GM18870 (cell line): ENCODE data around the gene TRAPPC3L.
"Not testable (repeated sequence)": the region's sequence is repeated elsewhere in the genome, so short reads cannot be mapped to it uniquely, and the experiment has no call there.

ENCODE experiments used
- ATAC-seq: cut with Tn5 transposase; IDR thresholded peaks from one replicate; pipeline ENCODE4 v1.9.1; 2021; ENCODE audit warnings: moderate library complexity; ENCODE audit not compliant: unreplicated experiment

Gene TRAPPC3L

DNA sequence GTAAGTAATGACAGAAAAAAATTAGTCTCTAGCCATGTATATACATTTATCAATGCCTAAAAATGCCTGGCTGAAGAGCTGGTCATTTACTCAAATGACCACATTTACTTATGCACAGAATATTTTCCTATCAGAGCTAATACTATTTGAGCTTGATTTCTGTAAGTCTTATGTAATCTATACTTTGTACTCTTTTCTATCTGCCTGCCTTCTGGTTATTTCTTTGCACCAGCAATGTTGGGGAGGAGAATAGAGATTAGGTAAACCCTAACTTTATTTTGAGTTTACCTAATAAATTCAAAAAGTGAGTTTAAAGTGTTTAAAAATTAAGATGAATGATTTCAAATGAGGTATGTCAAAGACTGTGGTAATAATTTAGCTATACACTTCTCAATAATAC is 30.3 kb downstream of the TRAPPC3L start:
- ATAC-seq, result no peak

GRCh38 chr6:116514111-116514510 is 31.4 kb downstream of the TRAPPC3L start:
- no peak for ATAC-seq

DNA sequence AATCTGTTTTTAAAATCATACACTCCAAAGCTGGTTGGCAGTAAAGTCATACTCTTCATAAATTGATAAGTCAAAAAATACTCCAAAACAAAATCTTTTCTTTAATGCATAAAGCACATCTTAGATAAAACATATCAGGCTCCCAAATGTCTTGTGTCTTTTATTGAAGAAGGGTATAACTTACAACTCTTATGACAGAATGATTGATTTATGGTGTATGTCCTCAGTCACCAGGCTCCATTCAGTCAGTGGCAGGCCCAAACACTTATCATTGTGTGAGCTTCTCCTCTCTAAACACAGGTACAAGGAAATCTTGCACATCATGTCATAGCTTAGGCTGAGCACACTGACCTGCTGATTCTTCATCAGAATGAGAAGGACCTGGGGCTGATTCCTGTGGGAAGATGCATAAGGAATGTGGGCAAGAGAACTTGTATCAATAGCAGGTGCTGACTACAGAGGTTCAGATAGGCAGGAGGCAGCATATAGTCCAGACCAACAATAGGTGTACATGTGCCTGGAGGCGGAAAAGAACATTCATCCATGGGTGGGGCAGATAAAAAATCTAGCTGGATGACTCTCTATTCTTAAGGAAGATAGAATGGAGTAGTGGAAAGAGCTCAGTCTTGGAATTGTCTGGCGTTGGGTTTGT is 32.1 kb downstream of the TRAPPC3L start:
- no peak for ATAC-seq

GRCh38 chr6:116512734-116513133 is 32.8 kb downstream of the TRAPPC3L start:
- no peak for ATAC-seq

DNA sequence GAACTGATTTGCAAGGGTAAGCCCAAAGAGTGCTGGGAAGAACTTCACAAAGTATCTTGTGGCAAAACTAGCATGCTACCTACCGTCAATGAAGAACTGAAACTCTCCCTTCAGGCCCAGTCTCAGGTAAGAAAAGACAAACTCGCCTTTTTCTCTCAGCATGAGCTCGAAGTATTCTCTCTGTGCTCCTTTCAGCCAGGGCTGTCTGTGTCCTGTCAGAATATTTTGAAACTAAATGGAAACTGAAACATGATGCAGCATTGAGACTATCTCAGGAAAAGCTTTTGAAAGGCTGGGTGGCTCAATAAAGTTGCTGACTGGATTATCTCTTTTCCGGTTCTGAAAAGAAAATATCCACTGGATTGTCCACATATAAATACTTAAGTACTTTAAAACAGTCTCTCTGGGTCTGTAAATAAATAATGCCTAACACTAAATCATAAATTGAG is 33.3 kb downstream of the TRAPPC3L start:
- ATAC-seq, result peak; percentile 84

DNA sequence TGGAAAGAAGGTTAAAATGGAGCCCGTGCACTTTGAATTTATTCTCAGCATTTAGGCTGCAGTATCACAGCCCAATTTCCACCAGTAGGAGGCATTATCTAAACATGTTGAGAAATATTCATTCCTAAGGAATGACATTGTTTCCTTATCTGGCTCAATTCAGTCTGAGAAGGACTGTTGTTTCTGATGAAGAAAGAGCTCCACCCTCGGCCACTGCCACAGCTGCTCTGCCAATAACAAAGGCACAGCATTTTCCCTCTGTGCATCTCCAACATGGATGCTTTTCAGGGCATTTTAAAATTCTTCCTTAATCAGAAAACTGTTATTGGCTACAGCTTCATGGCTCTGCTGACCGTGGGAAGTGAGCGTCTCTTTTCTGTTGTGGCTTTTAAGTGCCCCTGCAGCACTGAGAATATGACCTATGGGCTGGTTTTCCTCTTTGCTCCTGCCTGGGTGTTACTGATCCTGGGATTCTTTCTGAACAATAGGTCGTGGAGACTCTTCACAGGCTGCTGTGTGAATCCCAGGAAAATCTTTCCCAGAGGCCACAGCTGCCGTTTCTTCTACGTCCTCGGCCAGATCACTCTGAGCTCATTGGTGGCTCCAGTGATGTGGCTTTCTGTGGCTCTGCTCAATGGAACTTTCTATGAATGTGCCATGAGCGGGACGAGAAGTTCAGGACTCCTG is 33.9 kb downstream of the TRAPPC3L start, which contains the start of gene CALHM5:
TSS of gene CALHM5 (plus strand) at position 216 of the 687 bp plus-strand sequence. CDS start at position 274, 58 bp downstream.
- no peak for ATAC-seq

DNA sequence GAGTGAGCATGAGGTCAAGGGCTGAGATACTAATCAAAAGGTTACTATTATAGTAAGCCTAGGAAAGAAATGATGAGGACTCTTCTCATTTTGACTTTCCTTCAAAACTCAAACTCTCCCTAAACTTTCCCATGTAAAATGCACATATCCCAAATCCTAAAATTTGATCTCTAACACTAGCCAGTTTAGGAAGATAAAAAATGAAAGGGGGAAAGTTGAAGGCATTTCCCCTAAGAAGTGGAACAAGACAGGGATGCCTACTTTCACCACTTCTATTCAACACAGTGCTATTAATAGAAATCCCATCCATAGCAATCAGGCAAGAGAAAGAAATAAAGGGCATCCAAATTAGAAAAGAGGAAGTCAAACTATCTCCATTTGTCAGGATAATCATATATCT is 37.0 kb downstream of the TRAPPC3L start:
- ATAC-seq, result no peak

DNA sequence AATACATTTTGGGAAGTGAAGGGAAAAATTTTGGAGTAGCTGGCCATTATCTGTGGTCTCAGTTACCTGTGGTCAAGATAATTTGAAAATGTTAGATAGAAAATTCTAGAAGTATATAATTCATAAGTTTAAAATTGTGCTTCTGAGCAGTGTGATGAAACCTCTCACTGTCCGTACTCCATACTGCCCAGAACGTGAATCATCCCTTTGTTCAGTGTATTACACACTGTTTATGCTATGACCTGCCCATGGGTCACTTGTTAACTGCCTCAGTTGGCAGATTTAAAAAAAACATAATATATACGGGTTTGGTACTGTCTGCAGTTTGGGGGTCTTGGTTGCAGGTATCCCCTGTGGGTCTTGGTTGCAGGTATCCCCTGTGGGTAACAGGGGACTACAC is 38.2 kb downstream of the TRAPPC3L start:
- no peak for ATAC-seq

- ATAC-seq, result no peak
Measured at GRCh38 chr6:116500969-116501433, 44.5 kb downstream of the TRAPPC3L start.

DNA sequence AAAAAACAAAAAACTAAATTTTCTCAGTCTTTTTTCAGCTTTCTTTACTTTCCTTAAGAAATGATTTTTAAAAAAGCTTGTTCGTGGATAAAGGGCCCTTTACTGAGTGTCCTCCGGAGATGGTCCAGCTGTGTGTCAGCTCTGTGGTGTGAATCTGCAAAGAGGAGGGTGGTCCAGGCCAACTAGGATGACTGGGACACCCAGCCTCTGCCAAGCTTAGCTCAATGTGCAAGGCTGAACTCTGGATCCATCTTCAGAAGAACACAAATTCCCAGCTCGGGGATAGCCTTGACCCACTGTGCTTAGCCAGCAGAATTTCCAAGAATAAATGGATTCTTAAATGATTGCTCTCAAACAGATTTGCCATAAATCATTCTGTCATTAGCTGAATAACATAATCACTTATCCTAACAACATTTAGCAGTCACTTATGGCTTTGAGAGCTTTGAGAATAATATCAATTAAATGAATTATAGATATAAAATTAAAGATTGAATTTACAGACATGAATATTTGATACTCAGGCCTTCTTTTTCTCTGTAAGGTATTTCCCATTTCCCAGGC is 48.3 kb downstream of the TRAPPC3L start:
- ATAC-seq, result no peak

DNA sequence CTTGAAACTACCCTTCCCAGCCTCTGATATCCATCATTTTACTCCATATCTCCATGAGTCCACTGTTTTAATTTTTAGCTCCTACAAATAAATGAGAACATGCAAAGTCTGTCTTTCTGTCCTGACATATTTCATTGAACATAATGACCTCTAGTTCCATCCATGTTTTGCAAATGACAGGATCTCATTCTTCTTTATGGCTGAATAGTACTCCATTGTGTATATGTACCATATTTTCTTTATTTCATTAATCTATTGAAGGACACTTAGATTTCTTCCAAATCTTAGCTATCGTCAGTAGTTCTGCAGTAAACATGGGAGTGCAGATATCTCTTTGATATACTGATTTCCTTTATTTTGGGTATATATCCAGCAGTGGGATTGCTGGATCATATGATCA is 50.3 kb downstream of the TRAPPC3L start:
- not testable (repeated sequence) for ATAC-seq

- ATAC-seq, result no peak
Measured at GRCh38 chr6:116492331-116493067, 53.0 kb downstream of the TRAPPC3L start.

DNA sequence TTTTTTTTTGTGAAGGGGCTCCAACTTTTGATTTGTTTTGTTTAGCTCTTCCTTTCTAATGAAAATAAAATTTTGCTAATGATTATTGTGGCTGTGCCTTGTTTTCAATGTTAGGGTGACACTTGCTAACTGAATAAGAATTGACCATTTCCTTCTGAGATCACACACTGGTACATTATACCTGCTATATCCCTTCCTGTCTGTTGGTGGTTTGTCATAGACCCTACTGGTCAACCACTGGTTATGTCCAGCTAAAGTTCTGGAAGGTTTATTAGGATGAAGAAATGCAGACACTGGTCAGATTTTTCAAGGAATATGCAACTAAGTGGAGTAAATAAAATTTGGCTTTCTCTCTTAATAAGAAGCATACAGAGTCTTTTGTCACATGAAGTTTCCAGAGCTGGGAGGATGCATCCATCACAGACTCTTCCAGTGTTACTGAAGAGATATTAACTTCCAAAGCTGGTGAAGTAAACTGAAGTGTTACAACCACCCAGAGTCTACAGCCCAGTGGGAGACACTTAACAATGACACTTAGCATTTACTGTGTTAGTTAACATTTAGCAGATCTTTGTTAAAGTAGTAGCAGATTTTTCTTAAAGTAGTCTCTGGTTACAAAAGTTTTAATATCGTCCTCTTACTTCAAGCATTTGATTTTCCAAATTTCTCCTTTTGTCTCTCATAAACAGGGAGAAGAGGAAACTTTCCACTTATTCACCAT is 53.7 kb downstream of the TRAPPC3L start:
- no peak for ATAC-seq

- no peak for ATAC-seq
Measured at GRCh38 chr6:116485559-116486184, 59.8 kb downstream of the TRAPPC3L start.

DNA sequence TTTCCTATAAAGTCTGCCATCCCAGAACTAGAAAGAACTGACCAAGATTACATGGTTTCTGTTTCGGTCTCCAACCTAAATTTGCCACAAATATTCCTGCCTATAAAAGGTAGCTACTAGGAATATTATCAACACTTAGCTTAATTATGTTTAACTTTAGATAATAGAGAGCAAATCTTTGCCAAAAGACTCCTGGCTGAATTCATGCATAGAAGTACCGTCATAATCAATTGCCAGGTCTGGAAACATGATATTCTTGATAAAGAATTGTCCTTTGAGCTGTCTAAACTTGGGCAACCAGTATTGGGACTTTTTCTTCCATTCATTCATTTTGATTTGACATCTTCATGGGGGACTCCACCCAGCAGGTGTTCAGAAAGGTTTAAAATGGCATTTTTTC is 61.9 kb downstream of the TRAPPC3L start:
- no peak for ATAC-seq

GRCh38 chr6:116482780-116483179 is 62.7 kb downstream of the TRAPPC3L start:
- no peak for ATAC-seq

DNA sequence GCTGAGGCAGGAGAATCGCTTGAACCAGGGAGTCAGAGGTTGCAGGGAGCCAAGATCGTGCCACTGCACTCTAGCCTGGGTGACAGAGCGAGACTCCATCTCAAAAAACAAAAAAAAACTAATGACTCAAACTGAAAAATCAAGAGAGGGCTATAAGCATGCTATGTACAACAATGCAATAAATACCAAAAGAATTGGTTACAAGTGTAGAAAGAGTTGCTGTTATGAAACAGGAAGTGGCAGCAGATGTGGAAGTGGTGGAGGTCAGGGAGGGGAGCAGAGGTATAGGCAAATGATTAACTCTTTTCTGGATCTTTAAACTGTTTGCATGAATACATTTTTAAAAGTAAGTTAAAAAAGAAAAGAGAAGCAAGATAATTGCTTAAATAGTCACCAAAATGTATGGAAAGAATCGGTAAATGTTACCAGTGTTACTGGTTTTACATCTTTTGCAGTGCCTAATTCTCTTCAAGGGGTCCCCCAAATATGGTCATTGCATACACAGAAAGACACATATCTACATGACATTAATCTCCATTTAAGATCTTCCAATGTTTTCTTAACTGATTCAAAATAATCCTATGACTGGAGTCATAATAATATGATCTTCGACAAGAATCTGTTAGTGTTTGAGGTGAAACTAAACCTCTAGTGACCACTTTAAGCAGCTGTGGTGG is 69.3 kb downstream of the TRAPPC3L start:
- ATAC-seq, result peak; percentile 100

GRCh38 chr6:116475141-116475540 is 70.3 kb downstream of the TRAPPC3L start:
- ATAC-seq, result no peak

DNA sequence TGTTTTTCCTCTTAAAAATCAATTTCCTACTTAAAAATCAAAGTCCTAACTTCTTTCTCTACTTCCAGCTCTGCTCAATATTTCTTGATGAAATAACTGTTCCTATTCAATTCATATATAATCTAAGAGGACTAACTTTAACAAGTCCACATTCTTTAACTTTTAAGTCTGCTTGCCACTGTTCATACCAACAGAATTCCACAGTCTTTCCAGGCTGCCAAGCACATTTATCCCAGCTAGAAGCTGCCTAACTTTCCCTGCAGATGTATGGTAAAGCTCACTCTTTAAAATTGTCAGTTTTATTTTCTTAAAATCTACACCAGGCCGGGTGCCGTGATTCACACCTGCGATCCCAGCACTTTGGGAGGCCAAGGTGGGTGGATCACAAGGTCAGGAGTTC is 72.8 kb downstream of the TRAPPC3L start:
- no peak for ATAC-seq

- no peak for ATAC-seq
Measured at GRCh38 chr6:116471531-116471930, 74.0 kb downstream of the TRAPPC3L start.
